WTC11 (cell line): ENCODE measurements around the gene MS4A4A. TPM values are rescaled to one million over a fixed set of nuclear protein-coding genes. Genes with fewer than 3 reads are reported as not detected.

Experiments
- ATAC-seq: fragments of 200-7000 bp; cut with Tn5 transposase; 2 replicates; pipeline ENCODE4 v1.10.0; 2021; ENCODE audit warnings: mild to moderate bottlenecking, moderate library complexity
- CTCF ChIA-PET: fragments of 300-600 bp; sonication (Branson Sonifier 250); formaldehyde crosslinking; loops from one replicate; lab custom pipeline; 2021; ENCODE audit warnings: antibody characterized with exemption; lab: Charles Lee
- POLR2A ChIA-PET: fragments of 350-600 bp; sonication (Branson Sonifier 250); formaldehyde crosslinking; loops from one replicate; lab custom pipeline; 2021; ENCODE audit warnings: antibody characterized with exemption; lab: Charles Lee
- DNase-seq: peaks from one replicate; pipeline ENCODE4 v3.0.0; 2021; ENCODE audit warnings: low spot score
- H3K27ac Mint-ChIP-seq: 2 replicates; pipeline ENCODE4 v1.8.0; 2021; ENCODE audit warnings: mixed read lengths
- H3K27me3 Mint-ChIP-seq: 2 replicates; pipeline ENCODE4 v1.8.0; 2021; ENCODE audit warnings: low read depth, mild to moderate bottlenecking, moderate library complexity, mixed read lengths
- H3K36me3 Mint-ChIP-seq: 2 replicates; pipeline ENCODE4 v1.8.0; 2021; ENCODE audit warnings: mixed read lengths
- H3K4me1 Mint-ChIP-seq: 2 replicates; pipeline ENCODE4 v1.8.0; 2022; ENCODE audit warnings: mixed read lengths
- H3K4me3 Mint-ChIP-seq: 2 replicates; pipeline ENCODE4 v1.8.0; 2021; ENCODE audit warnings: mild to moderate bottlenecking, moderate library complexity, mixed read lengths
- H3K9me3 Mint-ChIP-seq: 2 replicates; pipeline ENCODE4 v1.8.0; 2021; ENCODE audit warnings: mixed read lengths
- ARID4B ChIP-seq: sonication (generic); formaldehyde crosslinking; IDR thresholded peaks from 2 replicates; pipeline ENCODE4 v1.8.0; 2023; ENCODE audit warnings: missing genetic modification reagents, mild to moderate bottlenecking, borderline replicate concordance
- ATF1 ChIP-seq: sonication (generic); formaldehyde crosslinking; IDR thresholded peaks from 2 replicates; pipeline ENCODE4 v1.8.1; 2023; ENCODE audit warnings: mild to moderate bottlenecking, moderate library complexity, missing genetic modification reagents
- ATF2 ChIP-seq: sonication (generic); formaldehyde crosslinking; IDR thresholded peaks from 2 replicates; pipeline ENCODE4 v1.8.1; 2022; ENCODE audit warnings: low read depth, missing genetic modification reagents, borderline replicate concordance
- CREB1 ChIP-seq: sonication (generic); formaldehyde crosslinking; IDR thresholded peaks from 2 replicates; pipeline ENCODE4 v1.8.0; 2023; ENCODE audit warnings: mild to moderate bottlenecking, missing genetic modification reagents
- CTCF ChIP-seq: fragments of 200-600 bp; IDR thresholded peaks from 2 replicates; pipeline ENCODE4 v1.8.0; 2022; ENCODE audit warnings: antibody characterized with exemption
- ERG ChIP-seq: fragments of 250-450 bp; sonication (Bioruptor Pico); IDR thresholded peaks from 2 replicates; pipeline ENCODE4 v1.8.0; 2021; ENCODE audit warnings: mild to moderate bottlenecking
- GABPB1 ChIP-seq: sonication (generic); formaldehyde crosslinking; IDR thresholded peaks from 2 replicates; pipeline ENCODE4 v1.8.1; 2023; ENCODE audit warnings: mild to moderate bottlenecking, missing genetic modification reagents
- GRHL2 ChIP-seq: fragments of 250-450 bp; sonication (Bioruptor Pico); IDR thresholded peaks from 2 replicates; pipeline ENCODE4 v1.8.0; 2022; ENCODE audit warnings: mild to moderate bottlenecking, moderate library complexity; ENCODE audit not compliant: insufficient replicate concordance, severe bottlenecking
- JAZF1 ChIP-seq: fragments of 250-450 bp; sonication (Bioruptor Pico); IDR thresholded peaks from 2 replicates; pipeline ENCODE4 v1.9.0; 2021; ENCODE audit warnings: moderate library complexity, mild to moderate bottlenecking, inconsistent platforms
- NFATC4 ChIP-seq: fragments of 250-450 bp; sonication (Bioruptor Pico); IDR thresholded peaks from 2 replicates; pipeline ENCODE4 v1.9.0; 2021; ENCODE audit warnings: mild to moderate bottlenecking
- OVOL2 ChIP-seq: fragments of 250-450 bp; sonication (Bioruptor Pico); IDR thresholded peaks from 2 replicates; pipeline ENCODE4 v1.9.0; 2021; ENCODE audit warnings: mild to moderate bottlenecking, borderline replicate concordance
- RELA ChIP-seq: sonication (generic); formaldehyde crosslinking; IDR thresholded peaks from 2 replicates; pipeline ENCODE4 v1.8.1; 2022; ENCODE audit warnings: missing genetic modification reagents, mild to moderate bottlenecking, borderline replicate concordance
- SOX15 ChIP-seq: fragments of 250-450 bp; sonication (Bioruptor Pico); IDR thresholded peaks from 2 replicates; pipeline ENCODE4 v1.9.0; 2021; ENCODE audit warnings: mild to moderate bottlenecking
- ZBTB21 ChIP-seq: sonication (generic); formaldehyde crosslinking; IDR thresholded peaks from 2 replicates; pipeline ENCODE4 v1.8.1; 2023; ENCODE audit warnings: mild to moderate bottlenecking, missing genetic modification reagents, borderline replicate concordance
- ZNF263 ChIP-seq: sonication (generic); formaldehyde crosslinking; IDR thresholded peaks from 2 replicates; pipeline ENCODE4 v1.8.1; 2022; ENCODE audit warnings: low read depth, mild to moderate bottlenecking, moderate library complexity, missing genetic modification reagents
- ZNF671 ChIP-seq: fragments of 250-450 bp; sonication (Bioruptor Pico); IDR thresholded peaks from 2 replicates; pipeline ENCODE4 v1.8.0; 2021; ENCODE audit warnings: mild to moderate bottlenecking
- total RNA-seq: library from RNA; stranded (reverse); gene quantifications from 3 replicates; pipeline ENCODE4 v1.2.3, GENCODE V29; 2021
- TF ChIP-seq, protein P1 (sequence below): sonication (generic); formaldehyde crosslinking; IDR thresholded peaks from 2 replicates; pipeline ENCODE4 v1.8.1; 2023; ENCODE audit warnings: mild to moderate bottlenecking, missing genetic modification reagents
- TF ChIP-seq, protein P2 (sequence below): fragments of 250-450 bp; sonication (Bioruptor Pico); IDR thresholded peaks from 2 replicates; pipeline ENCODE4 v1.9.0; 2021; ENCODE audit warnings: mild to moderate bottlenecking

The MS4A4A gene
- total RNA-seq, 1 experiment from 2014 or later: not detected

- Mint-ChIP-seq H3K9me3 (peaks cover 70% of the 10 kb centered on the region), H3K4me1 (peaks cover 7% of the 10 kb centered on the region; the same call in 1 of the 2 replicates)
Observed at GRCh38 chr11:60257956-60258722, 22.3 kb upstream of the MS4A4A start.

GRCh38 chr11:60261014-60261413 lies 19.5 kb upstream of the MS4A4A start:
- Mint-ChIP-seq H3K4me3 (no peak overlapping the region), H3K36me3 (peaks cover 19% of the 10 kb centered on the region), H3K27me3 (no peaks in the 10 kb centered on the region), H3K4me1 (0 out of 2 replicates have a peak, but pooled peaks cover 5% of the 10 kb centered on the region), H3K9me3 (peaks cover 49% of the 10 kb centered on the region), H3K27ac (no peak overlapping the region)
- ATAC-seq (no peak), DNase-seq (no peak)
- TF ChIP-seq JAZF1 (CRISPR knock-in tag): no peak
- CTCF ChIA-PET: no interaction called here
- POLR2A ChIA-PET: no interaction called here

More at GRCh38 chr11:60257956-60258722, 22.3 kb upstream of the MS4A4A start:
- ChIA-PET CTCF (no interaction called here), POLR2A (no interaction called here)
- Mint-ChIP-seq H3K36me3 (peaks cover 23% of the 10 kb centered on the region), H3K27ac (no peak overlapping the region), H3K27me3 (no peaks in the 10 kb centered on the region), H3K4me3 (no peak overlapping the region)
- TF ChIP-seq NFATC4 (CRISPR knock-in tag): no peak
- no peak for TF ChIP-seq CREB1 (CRISPR knock-in tag)
- TF ChIP-seq ZNF671 (CRISPR knock-in tag): no peak
- no peak for TF ChIP-seq ERG
- no peak for TF ChIP-seq GABPB1 (CRISPR knock-in tag)
- no peak for TF ChIP-seq ARID4B
- TF ChIP-seq OVOL2 (CRISPR knock-in tag): no peak
- no peak for TF ChIP-seq GRHL2 (CRISPR knock-in tag)
- TF ChIP-seq CTCF: no peak
- DNase-seq (no peak), ATAC-seq (no peak)

- Mint-ChIP-seq H3K27me3 (no peaks in the 10 kb centered on the region), H3K36me3 (peaks cover 19% of the 10 kb centered on the region), H3K9me3 (peaks cover 35% of the 10 kb centered on the region), H3K4me3 (no peak overlapping the region), H3K4me1 (0 out of 2 replicates have a peak, but pooled peaks cover 5% of the 10 kb centered on the region), H3K27ac (no peak overlapping the region)
- ChIA-PET POLR2A (no interaction called here), CTCF (interaction anchor here (1.9 to 2.8 kb wide), 2 partner anchors 12 to 83 kb away, joined by 5 to 70 read pairs; no protein-coding TSS in a partner anchor)
- no peak for ATAC-seq
- no peak for DNase-seq
- TF ChIP-seq ZBTB21 (CRISPR knock-in tag): no peak
- no peak for TF ChIP-seq SOX15
- no peak for TF ChIP-seq ATF1 (CRISPR knock-in tag)
- TF ChIP-seq, protein P1, sequence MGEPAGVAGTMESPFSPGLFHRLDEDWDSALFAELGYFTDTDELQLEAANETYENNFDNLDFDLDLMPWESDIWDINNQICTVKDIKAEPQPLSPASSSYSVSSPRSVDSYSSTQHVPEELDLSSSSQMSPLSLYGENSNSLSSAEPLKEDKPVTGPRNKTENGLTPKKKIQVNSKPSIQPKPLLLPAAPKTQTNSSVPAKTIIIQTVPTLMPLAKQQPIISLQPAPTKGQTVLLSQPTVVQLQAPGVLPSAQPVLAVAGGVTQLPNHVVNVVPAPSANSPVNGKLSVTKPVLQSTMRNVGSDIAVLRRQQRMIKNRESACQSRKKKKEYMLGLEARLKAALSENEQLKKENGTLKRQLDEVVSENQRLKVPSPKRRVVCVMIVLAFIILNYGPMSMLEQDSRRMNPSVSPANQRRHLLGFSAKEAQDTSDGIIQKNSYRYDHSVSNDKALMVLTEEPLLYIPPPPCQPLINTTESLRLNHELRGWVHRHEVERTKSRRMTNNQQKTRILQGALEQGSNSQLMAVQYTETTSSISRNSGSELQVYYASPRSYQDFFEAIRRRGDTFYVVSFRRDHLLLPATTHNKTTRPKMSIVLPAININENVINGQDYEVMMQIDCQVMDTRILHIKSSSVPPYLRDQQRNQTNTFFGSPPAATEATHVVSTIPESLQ (CRISPR knock-in tag): no peak
- no peak for TF ChIP-seq ZNF263 (CRISPR knock-in tag)
- no peak for TF ChIP-seq RELA (CRISPR knock-in tag)
- TF ChIP-seq ATF2 (CRISPR knock-in tag): no peak
- TF ChIP-seq, protein P2, sequence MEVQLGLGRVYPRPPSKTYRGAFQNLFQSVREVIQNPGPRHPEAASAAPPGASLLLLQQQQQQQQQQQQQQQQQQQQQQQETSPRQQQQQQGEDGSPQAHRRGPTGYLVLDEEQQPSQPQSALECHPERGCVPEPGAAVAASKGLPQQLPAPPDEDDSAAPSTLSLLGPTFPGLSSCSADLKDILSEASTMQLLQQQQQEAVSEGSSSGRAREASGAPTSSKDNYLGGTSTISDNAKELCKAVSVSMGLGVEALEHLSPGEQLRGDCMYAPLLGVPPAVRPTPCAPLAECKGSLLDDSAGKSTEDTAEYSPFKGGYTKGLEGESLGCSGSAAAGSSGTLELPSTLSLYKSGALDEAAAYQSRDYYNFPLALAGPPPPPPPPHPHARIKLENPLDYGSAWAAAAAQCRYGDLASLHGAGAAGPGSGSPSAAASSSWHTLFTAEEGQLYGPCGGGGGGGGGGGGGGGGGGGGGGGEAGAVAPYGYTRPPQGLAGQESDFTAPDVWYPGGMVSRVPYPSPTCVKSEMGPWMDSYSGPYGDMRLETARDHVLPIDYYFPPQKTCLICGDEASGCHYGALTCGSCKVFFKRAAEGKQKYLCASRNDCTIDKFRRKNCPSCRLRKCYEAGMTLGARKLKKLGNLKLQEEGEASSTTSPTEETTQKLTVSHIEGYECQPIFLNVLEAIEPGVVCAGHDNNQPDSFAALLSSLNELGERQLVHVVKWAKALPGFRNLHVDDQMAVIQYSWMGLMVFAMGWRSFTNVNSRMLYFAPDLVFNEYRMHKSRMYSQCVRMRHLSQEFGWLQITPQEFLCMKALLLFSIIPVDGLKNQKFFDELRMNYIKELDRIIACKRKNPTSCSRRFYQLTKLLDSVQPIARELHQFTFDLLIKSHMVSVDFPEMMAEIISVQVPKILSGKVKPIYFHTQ (CRISPR knock-in tag): no peak
Observed at GRCh38 chr11:60263402-60263801, 17.1 kb upstream of the MS4A4A start.
